MM.1S (cell line): ENCODE data around the gene GTF2F2.

ENCODE experiments used
- CTCF ChIP-seq: fragments of 300-600 bp; sonication (generic); IDR thresholded peaks from 2 replicates; pipeline ENCODE4 v1.5.1; 2016; ENCODE audit warnings: antibody characterized with exemption, low read length, mixed read lengths
- EZH2 ChIP-seq: fragments of 300-600 bp; sonication (generic); optimal IDR thresholded peaks from 2 replicates; pipeline ENCODE3; 2017; ENCODE audit warnings: low read depth, mild to moderate bottlenecking, antibody characterized with exemption, low read length, mixed read lengths

- TF ChIP-seq CTCF, result peak; percentile 59
- no peak for TF ChIP-seq EZH2
These were observed 160.7 kb downstream of the GTF2F2 start for GRCh38 chr13:45280751-45281634.
